Measurements from ENCODE around the gene KLHL3. TPM values are rescaled to one million over a fixed set of nuclear protein-coding genes. Genes with fewer than 3 reads are reported as not detected.

Gene KLHL3
- total and polyA plus RNA-seq, 10 donors = 1.3 to 17.9 (median 9.5) TPM

- WGBS, 5 donors = 89 to 96% (median 94%) methylated on average over 7 of the region's 7 CpGs
- TF ChIP-seq, protein P1, sequence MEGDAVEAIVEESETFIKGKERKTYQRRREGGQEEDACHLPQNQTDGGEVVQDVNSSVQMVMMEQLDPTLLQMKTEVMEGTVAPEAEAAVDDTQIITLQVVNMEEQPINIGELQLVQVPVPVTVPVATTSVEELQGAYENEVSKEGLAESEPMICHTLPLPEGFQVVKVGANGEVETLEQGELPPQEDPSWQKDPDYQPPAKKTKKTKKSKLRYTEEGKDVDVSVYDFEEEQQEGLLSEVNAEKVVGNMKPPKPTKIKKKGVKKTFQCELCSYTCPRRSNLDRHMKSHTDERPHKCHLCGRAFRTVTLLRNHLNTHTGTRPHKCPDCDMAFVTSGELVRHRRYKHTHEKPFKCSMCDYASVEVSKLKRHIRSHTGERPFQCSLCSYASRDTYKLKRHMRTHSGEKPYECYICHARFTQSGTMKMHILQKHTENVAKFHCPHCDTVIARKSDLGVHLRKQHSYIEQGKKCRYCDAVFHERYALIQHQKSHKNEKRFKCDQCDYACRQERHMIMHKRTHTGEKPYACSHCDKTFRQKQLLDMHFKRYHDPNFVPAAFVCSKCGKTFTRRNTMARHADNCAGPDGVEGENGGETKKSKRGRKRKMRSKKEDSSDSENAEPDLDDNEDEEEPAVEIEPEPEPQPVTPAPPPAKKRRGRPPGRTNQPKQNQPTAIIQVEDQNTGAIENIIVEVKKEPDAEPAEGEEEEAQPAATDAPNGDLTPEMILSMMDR (IDR thresholded peaks at IDR 0.05 in 8 of 11, conservative IDR thresholded peaks at IDR 0.05 in 3 of 11) = no peak
- TF ChIP-seq POLR2AphosphoS5 (IDR thresholded peaks at IDR 0.05) (no peak), POLR2A (IDR thresholded peaks at IDR 0.05) (no peak)
- Histone ChIP-seq H3K4me3 (no peak overlapping the region), H3K4me1 (peaks cover 0 to 3% (median 0%) of the 10 kb centered on the region in 6 donors), H3K36me3 (peaks cover 0 to 26% (median 4%) of the 10 kb centered on the region in 6 donors), H3K27ac (no peak overlapping the region), H3K27me3 (replicated peaks in 1 of 7) (no peaks in the 10 kb centered on the region), H3K9me3 (no peaks in the 10 kb centered on the region)
- DNase-seq = no peak
- intact Hi-C loops (cut with DNase I; ENCODE audit: low total_unique reads) = no loop called here
These were observed 117.4 kb downstream of the KLHL3 start for GRCh38 chr5:137618476-137618875.

- Histone ChIP-seq H3K36me3 (peaks cover 0 to 26% (median 3%) of the 10 kb centered on the region in 6 donors), H3K9me3 (no peaks in the 10 kb centered on the region), H3K4me3 (no peak overlapping the region), H3K27me3 (replicated peaks in 1 of 7) (no peaks in the 10 kb centered on the region), H3K27ac (no peak overlapping the region), H3K4me1 (no peaks in the 10 kb centered on the region)
- WGBS, 5 donors = 88 to 99% (median 90%) methylated on average over 7 of the region's 7 CpGs
- no peak for TF ChIP-seq POLR2A (IDR thresholded peaks at IDR 0.05)
- TF ChIP-seq, protein P1 (IDR thresholded peaks at IDR 0.05 in 8 of 11, conservative IDR thresholded peaks at IDR 0.05 in 3 of 11) = no peak
- TF ChIP-seq POLR2AphosphoS5 (IDR thresholded peaks at IDR 0.05) = no peak
- DNase-seq = no peak
- intact Hi-C loops (cut with DNase I; ENCODE audit: low total_unique reads) = no loop called here
These were observed 118.2 kb downstream of the KLHL3 start for GRCh38 chr5:137617528-137618205.

GRCh38 chr5:137616046-137616445, 119.8 kb downstream of the KLHL3 start:
- Histone ChIP-seq H3K9me3 (no peaks in the 10 kb centered on the region), H3K4me3 (no peak overlapping the region), H3K4me1 (no peaks in the 10 kb centered on the region), H3K27ac (no peak overlapping the region), H3K27me3 (replicated peaks in 1 of 7) (no peaks in the 10 kb centered on the region), H3K36me3 (peaks cover 0 to 16% (median 0%) of the 10 kb centered on the region in 6 donors)
- intact Hi-C loops (cut with DNase I; ENCODE audit: low total_unique reads) = no loop called here
- 73 to 96% (median 89%) methylated on average over 5 of the region's 5 CpGs for WGBS, 5 donors
- no peak for DNase-seq
- TF ChIP-seq POLR2A (IDR thresholded peaks at IDR 0.05) = no peak
- TF ChIP-seq POLR2AphosphoS5 (IDR thresholded peaks at IDR 0.05) = no peak
- TF ChIP-seq, protein P1 (IDR thresholded peaks at IDR 0.05 in 8 of 11, conservative IDR thresholded peaks at IDR 0.05 in 3 of 11) = no peak

DNA sequence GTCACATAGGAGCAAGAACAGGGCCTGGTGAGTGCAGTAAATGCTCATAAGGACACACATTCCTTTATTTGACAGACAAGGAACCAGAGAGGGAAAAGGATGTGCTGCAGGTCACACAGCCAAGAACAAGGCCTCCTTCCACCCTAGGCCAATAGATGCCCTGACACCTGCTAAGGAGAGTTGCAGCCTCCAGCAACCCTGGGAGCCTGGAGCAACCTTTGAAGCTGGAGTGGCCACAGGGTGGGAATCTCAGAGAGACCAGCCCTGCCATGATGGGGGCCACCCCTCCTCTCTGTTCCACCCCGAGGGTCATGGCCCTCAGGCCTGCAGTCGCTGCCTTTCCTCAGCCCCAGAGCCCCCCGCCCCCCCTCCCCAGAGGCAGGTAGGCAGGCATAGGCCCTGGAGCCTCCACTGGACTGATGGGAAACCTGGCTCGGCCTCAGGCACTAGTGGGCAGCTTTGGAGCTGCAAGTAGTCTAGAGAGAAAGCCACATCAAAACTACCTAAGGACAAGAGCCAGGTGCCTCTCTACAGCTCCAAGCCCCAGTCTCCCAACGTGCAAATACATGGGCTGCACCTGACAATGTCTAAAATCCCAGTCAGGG, 120.6 kb downstream of the KLHL3 start:
- Histone ChIP-seq H3K4me1 (no peaks in the 10 kb centered on the region), H3K9me3 (no peaks in the 10 kb centered on the region), H3K27me3 (replicated peaks in 1 of 7) (no peaks in the 10 kb centered on the region), H3K27ac (no peak overlapping the region), H3K36me3 (peaks cover 0 to 10% (median 0%) of the 10 kb centered on the region in 6 donors), H3K4me3 (no peak overlapping the region)
- WGBS, 5 donors = 76 to 91% (median 85%) methylated on average over 4 to 5 of the region's 5 CpGs
- TF ChIP-seq POLR2AphosphoS5 (IDR thresholded peaks at IDR 0.05) (no peak), POLR2A (IDR thresholded peaks at IDR 0.05) (no peak)
- TF ChIP-seq, protein P1 (IDR thresholded peaks at IDR 0.05 in 8 of 11, conservative IDR thresholded peaks at IDR 0.05 in 3 of 11) = no peak
- intact Hi-C loops (cut with DNase I; ENCODE audit: low total_unique reads) = no loop called here
- no peak for DNase-seq
